ENCODE data around the gene SLC4A3. TPM values are rescaled to one million over a fixed set of nuclear protein-coding genes. Genes with fewer than 3 reads are reported as not detected.
A peak's percentile ranks its signal among the peaks of the same experiment; 100 is the strongest.

Gene SLC4A3
- total RNA-seq, 1 experiment from 2014 or later: 4.0 TPM

- H3K4me3 ChIP-seq: no peak overlapping the region
- peaks cover 4% of the 10 kb centered on the region; the same call in 1 of the 2 replicates for H3K27me3 ChIP-seq (replicated peaks)
- H3K9me3 ChIP-seq (replicated peaks): no peaks in the 10 kb centered on the region
- no peaks in the 10 kb centered on the region for H3K4me1 ChIP-seq (replicated peaks)
- DNase-seq (ENCODE audit: low read depth in 1 of 2, low spot score in 2 of 2): no peak
- H3K27ac ChIP-seq: no peak overlapping the region
- no peaks in the 10 kb centered on the region for H3K36me3 ChIP-seq
These were observed 6.9 kb upstream of the SLC4A3 start for GRCh38 chr2:219620546-219620945.

GRCh38 chr2:219621935-219622334 is 5.5 kb upstream of the SLC4A3 start:
- no peak overlapping the region for H3K4me3 ChIP-seq
- peaks cover 4% of the 10 kb centered on the region; the same call in 1 of the 2 replicates for H3K27me3 ChIP-seq (replicated peaks)
- no peak for DNase-seq (ENCODE audit: low read depth in 1 of 2, low spot score in 2 of 2)
- H3K9me3 ChIP-seq (replicated peaks): no peaks in the 10 kb centered on the region
- no peak overlapping the region for H3K27ac ChIP-seq
- H3K36me3 ChIP-seq: no peaks in the 10 kb centered on the region
- no peaks in the 10 kb centered on the region for H3K4me1 ChIP-seq (replicated peaks)

- no peak overlapping the region for H3K4me3 ChIP-seq
- no peaks in the 10 kb centered on the region for H3K9me3 ChIP-seq (replicated peaks)
- no peaks in the 10 kb centered on the region for H3K4me1 ChIP-seq (replicated peaks)
- no peaks in the 10 kb centered on the region for H3K36me3 ChIP-seq
- no peak overlapping the region for H3K27ac ChIP-seq
- peaks cover 4% of the 10 kb centered on the region; the same call in 1 of the 2 replicates for H3K27me3 ChIP-seq (replicated peaks)
- DNase-seq (ENCODE audit: low read depth in 1 of 2, low spot score in 2 of 2): no peak
These were observed 5.0 kb upstream of the SLC4A3 start for GRCh38 chr2:219622472-219622871.

GRCh38 chr2:219624565-219624964 is 2.9 kb upstream of the SLC4A3 start:
- H3K27me3 ChIP-seq (replicated peaks): peaks cover 4% of the 10 kb centered on the region; the same call in 1 of the 2 replicates
- no peak for DNase-seq (ENCODE audit: low read depth in 1 of 2, low spot score in 2 of 2)
- no peak overlapping the region for H3K27ac ChIP-seq
- H3K4me3 ChIP-seq: no peak overlapping the region
- no peaks in the 10 kb centered on the region for H3K36me3 ChIP-seq
- 0 out of 2 replicates have a peak, but pooled peaks cover 3% of the 10 kb centered on the region for H3K4me1 ChIP-seq (replicated peaks)
- no peaks in the 10 kb centered on the region for H3K9me3 ChIP-seq (replicated peaks)

- H3K27ac ChIP-seq: no peak overlapping the region
- H3K9me3 ChIP-seq (replicated peaks): no peaks in the 10 kb centered on the region
- H3K36me3 ChIP-seq: no peaks in the 10 kb centered on the region
- no peak overlapping the region for H3K4me3 ChIP-seq
- DNase-seq (ENCODE audit: low read depth in 1 of 2, low spot score in 2 of 2): no peak
- H3K27me3 ChIP-seq (replicated peaks): peaks cover 4% of the 10 kb centered on the region; the same call in 1 of the 2 replicates
- H3K4me1 ChIP-seq (replicated peaks): 0 out of 2 replicates have a peak, but pooled peaks cover 3% of the 10 kb centered on the region
These were observed 2.3 kb upstream of the SLC4A3 start for GRCh38 chr2:219625179-219625578.

GRCh38 chr2:219626540-219626939 is 890 bp upstream of the SLC4A3 start:
- no peaks in the 10 kb centered on the region for H3K9me3 ChIP-seq (replicated peaks)
- H3K36me3 ChIP-seq: no peaks in the 10 kb centered on the region
- 0 out of 2 replicates have a peak, but pooled peaks cover 3% of the 10 kb centered on the region for H3K4me1 ChIP-seq (replicated peaks)
- H3K27ac ChIP-seq: no peak overlapping the region
- DNase-seq (ENCODE audit: low read depth in 1 of 2, low spot score in 2 of 2): no peak
- peaks cover 4% of the 10 kb centered on the region; the same call in 1 of the 2 replicates for H3K27me3 ChIP-seq (replicated peaks)
- H3K4me3 ChIP-seq: no peak overlapping the region

GRCh38 chr2:219628235-219628985 is 980 bp downstream of the SLC4A3 start:
- no peak for DNase-seq (ENCODE audit: low read depth in 1 of 2, low spot score in 2 of 2)
- H3K36me3 ChIP-seq: peaks cover 3% of the 10 kb centered on the region; the same call in 1 of the 2 replicates
- no peaks in the 10 kb centered on the region for H3K9me3 ChIP-seq (replicated peaks)
- no peak overlapping the region for H3K27ac ChIP-seq
- H3K27me3 ChIP-seq (replicated peaks): no peaks in the 10 kb centered on the region; the same call in 1 of the 2 replicates
- 0 out of 2 replicates have a peak, but pooled peaks cover 3% of the 10 kb centered on the region for H3K4me1 ChIP-seq (replicated peaks)
- peak overlapping the region; percentile 63 for H3K4me3 ChIP-seq

- Histone ChIP-seq H3K4me1 (replicated peaks) (0 out of 2 replicates have a peak, but pooled peaks cover 3% of the 10 kb centered on the region), H3K36me3 (peaks cover 3% of the 10 kb centered on the region), H3K9me3 (replicated peaks) (no peaks in the 10 kb centered on the region)
These were observed 1.8 kb downstream of the SLC4A3 start for GRCh38 chr2:219628986-219629901.

GRCh38 chr2:219629976-219630695 is 2.7 kb downstream of the SLC4A3 start:
- H3K4me3 ChIP-seq: no peak overlapping the region
- peaks cover 3% of the 10 kb centered on the region for H3K36me3 ChIP-seq

More at GRCh38 chr2:219628986-219629901, 1.8 kb downstream of the SLC4A3 start:
- Histone ChIP-seq H3K4me3 (no peak overlapping the region), H3K27ac (no peak overlapping the region), H3K27me3 (replicated peaks) (no peaks in the 10 kb centered on the region)
- DNase-seq (ENCODE audit: low read depth in 1 of 2, low spot score in 2 of 2): no peak

GRCh38 chr2:219630770-219631405 is 3.5 kb downstream of the SLC4A3 start:
- 0 out of 2 replicates have a peak, but pooled peaks cover 3% of the 10 kb centered on the region for H3K4me1 ChIP-seq (replicated peaks)
- no peak overlapping the region for H3K4me3 ChIP-seq
- H3K36me3 ChIP-seq: peaks cover 3% of the 10 kb centered on the region
- H3K27ac ChIP-seq: no peak overlapping the region
- H3K27me3 ChIP-seq (replicated peaks): no peaks in the 10 kb centered on the region
- no peak for DNase-seq (ENCODE audit: low read depth in 1 of 2, low spot score in 2 of 2)
- H3K9me3 ChIP-seq (replicated peaks): no peaks in the 10 kb centered on the region

More at GRCh38 chr2:219629976-219630695, 2.7 kb downstream of the SLC4A3 start:
- no peak overlapping the region for H3K27ac ChIP-seq
- H3K9me3 ChIP-seq (replicated peaks): no peaks in the 10 kb centered on the region
- H3K4me1 ChIP-seq (replicated peaks): 0 out of 2 replicates have a peak, but pooled peaks cover 3% of the 10 kb centered on the region
- no peak for DNase-seq (ENCODE audit: low read depth in 1 of 2, low spot score in 2 of 2)
- no peaks in the 10 kb centered on the region for H3K27me3 ChIP-seq (replicated peaks)

GRCh38 chr2:219631406-219631891 is 4.0 kb downstream of the SLC4A3 start:
- no peak for DNase-seq (ENCODE audit: low read depth in 1 of 2, low spot score in 2 of 2)
- 0 out of 2 replicates have a peak, but pooled peaks cover 3% of the 10 kb centered on the region for H3K4me1 ChIP-seq (replicated peaks)
- no peak overlapping the region for H3K27ac ChIP-seq
- H3K27me3 ChIP-seq (replicated peaks): no peaks in the 10 kb centered on the region
- no peak overlapping the region for H3K4me3 ChIP-seq
- peaks cover 3% of the 10 kb centered on the region for H3K36me3 ChIP-seq
- no peaks in the 10 kb centered on the region for H3K9me3 ChIP-seq (replicated peaks)

- H3K9me3 ChIP-seq (replicated peaks): no peaks in the 10 kb centered on the region
- peaks cover 3% of the 10 kb centered on the region for H3K36me3 ChIP-seq
- 0 out of 2 replicates have a peak, but pooled peaks cover 3% of the 10 kb centered on the region for H3K4me1 ChIP-seq (replicated peaks)
- H3K4me3 ChIP-seq: no peak overlapping the region
- DNase-seq (ENCODE audit: low read depth in 1 of 2, low spot score in 2 of 2): no peak
- H3K27me3 ChIP-seq (replicated peaks): no peaks in the 10 kb centered on the region
- no peak overlapping the region for H3K27ac ChIP-seq
These were observed 4.7 kb downstream of the SLC4A3 start for GRCh38 chr2:219631904-219632759.

Measured in SJSA1 (cell line).